Muscle of leg (tissue), 11 donors: ENCODE measurements around the gene HNF1B. TPM values are rescaled to one million over a fixed set of nuclear protein-coding genes. Genes with fewer than 3 reads are reported as not detected.

ENCODE experiments used
- DNase-seq: peaks from one replicate; pipeline ENCODE4 v3.0.0; 2013
- H3K27ac ChIP-seq: one replicate; pipeline ENCODE4 v1.5.1; 2013; ENCODE audit warnings: mild to moderate bottlenecking, low read length, control low read depth
- H3K27me3 ChIP-seq: one replicate; pipeline ENCODE4 v1.6.1; 2013; ENCODE audit warnings: low read length; ENCODE audit not compliant: control insufficient read depth, insufficient read depth
- H3K36me3 ChIP-seq: one replicate; pipeline ENCODE4 v1.6.1; 2013; ENCODE audit warnings: low read length; ENCODE audit not compliant: control insufficient read depth, insufficient read depth
- H3K4me1 ChIP-seq: one replicate; pipeline ENCODE4 v1.6.1; 2013; ENCODE audit warnings: low read length; ENCODE audit not compliant: control insufficient read depth, insufficient read depth
- H3K4me3 ChIP-seq: one replicate; pipeline ENCODE4 v1.5.1; 2013; ENCODE audit warnings: low read length, control low read depth
- H3K9me3 ChIP-seq: replicated peaks from 2 replicates; pipeline ENCODE4 v1.6.1; 2013; ENCODE audit warnings: low read depth, low read length; ENCODE audit not compliant: control insufficient read depth
- WGBS: methylation state at CpG from one replicate; pipeline ENCODE4 v1.1.5; 2013; ENCODE audit warnings: missing lambda C conversion rate; ENCODE audit not compliant: insufficient coverage; 5-methylcytosine and 5-hydroxymethylcytosine counted together
- polyA plus RNA-seq, 8 donors: library from polyadenylated mRNA; unstranded; fragments of 120-200 nt; gene quantifications; one replicate each; pipeline versions ENCODE4 v1.2.1 to v1.2.3, GENCODE V29; 2013; ENCODE audit warnings: inconsistent platforms in 1 of 8, low replicate concordance in 1 of 8; ENCODE audit not compliant: insufficient read length in 8 of 8, insufficient read depth in 1 of 8
- total RNA-seq: library from RNA; stranded (reverse); fragments of 120-200 nt; gene quantifications from one replicate; pipeline ENCODE4 v1.2.4, GENCODE V29; 2013

Gene HNF1B
- total and polyA plus RNA-seq, 9 donors, result 0.09 to 2.4 (median 0.23) TPM; not detected in 6

DNA sequence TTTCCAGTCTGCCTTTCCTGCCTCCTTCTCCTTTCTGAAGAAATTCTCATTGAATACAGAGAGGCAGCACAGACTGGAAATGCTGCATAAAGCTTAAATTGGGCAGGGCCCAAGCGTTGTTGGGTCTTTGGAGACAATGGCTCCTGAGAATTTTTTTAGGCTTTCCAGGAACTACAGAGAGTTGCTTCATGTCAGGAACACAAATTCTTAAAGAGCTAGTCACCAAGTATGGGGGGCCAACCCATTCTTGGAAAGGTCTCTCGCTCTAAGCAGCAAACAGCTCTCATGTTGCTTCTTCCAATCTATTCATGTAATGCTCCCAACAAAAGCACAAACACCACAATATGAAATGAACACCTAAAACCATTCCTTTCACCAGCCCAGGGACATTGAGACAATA lies 6.9 kb downstream of the HNF1B start:
- Histone ChIP-seq H3K4me3 (no peak overlapping the region), H3K27ac (no peak overlapping the region), H3K9me3 (no peaks in the 10 kb centered on the region), H3K36me3 (no peaks in the 10 kb centered on the region), H3K27me3 (peaks cover 68% of the 10 kb centered on the region), H3K4me1 (peaks cover 7% of the 10 kb centered on the region)
- WGBS, result no CpG with 5 or more reads among the region's 2 CpGs
- peak; percentile 27 for DNase-seq

DNA sequence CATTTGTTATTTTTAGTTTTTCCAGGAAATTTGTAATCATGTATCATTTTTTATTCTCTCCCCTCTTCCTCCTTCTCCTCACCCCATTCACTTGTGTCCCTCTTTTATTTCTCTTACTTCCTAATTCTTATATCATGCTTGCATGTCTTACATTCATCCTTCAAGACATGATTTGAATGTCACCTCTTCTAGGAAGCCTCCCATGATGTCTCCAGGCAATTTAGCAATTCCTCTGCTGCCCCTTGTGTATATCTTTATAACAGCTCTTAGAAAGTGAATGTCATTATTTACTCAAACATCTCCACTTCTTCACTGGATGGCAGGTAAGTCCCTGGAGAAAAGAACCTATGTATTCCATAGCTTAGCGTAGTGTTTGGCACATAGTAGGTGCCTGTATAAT lies 7.8 kb downstream of the HNF1B start:
- Histone ChIP-seq H3K27me3 (peaks cover 59% of the 10 kb centered on the region), H3K27ac (no peak overlapping the region), H3K4me1 (peaks cover 3% of the 10 kb centered on the region), H3K36me3 (no peaks in the 10 kb centered on the region), H3K9me3 (no peaks in the 10 kb centered on the region), H3K4me3 (no peak overlapping the region)
- WGBS, result no CpG with 5 or more reads among the region's 1 CpG
- no peak for DNase-seq

DNA sequence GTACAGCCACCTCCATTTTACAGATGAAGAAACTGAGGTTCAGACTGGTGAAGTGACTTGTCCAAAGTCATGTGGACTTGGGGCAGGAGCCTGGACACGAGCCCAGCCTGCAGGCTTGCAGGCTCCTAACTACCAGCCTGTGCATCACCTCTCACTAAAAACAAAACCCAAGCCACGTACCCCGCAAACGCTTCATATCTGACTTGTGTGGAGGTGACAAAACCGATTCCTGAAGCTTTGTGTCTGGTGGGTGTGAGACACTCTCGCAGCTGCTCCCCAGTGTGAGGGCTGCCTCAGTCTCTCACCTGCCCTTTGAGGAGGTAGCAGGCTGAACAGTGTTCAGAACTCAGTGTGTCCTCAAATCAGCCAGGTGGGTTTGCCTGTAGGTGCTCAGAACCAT lies 8.4 kb downstream of the HNF1B start:
- Histone ChIP-seq H3K4me3 (no peak overlapping the region), H3K36me3 (no peaks in the 10 kb centered on the region), H3K4me1 (no peaks in the 10 kb centered on the region), H3K9me3 (no peaks in the 10 kb centered on the region), H3K27me3 (peaks cover 53% of the 10 kb centered on the region), H3K27ac (no peak overlapping the region)
- DNase-seq, result no peak
- WGBS, result 64% methylated on average over 2 of the region's 6 CpGs

DNA sequence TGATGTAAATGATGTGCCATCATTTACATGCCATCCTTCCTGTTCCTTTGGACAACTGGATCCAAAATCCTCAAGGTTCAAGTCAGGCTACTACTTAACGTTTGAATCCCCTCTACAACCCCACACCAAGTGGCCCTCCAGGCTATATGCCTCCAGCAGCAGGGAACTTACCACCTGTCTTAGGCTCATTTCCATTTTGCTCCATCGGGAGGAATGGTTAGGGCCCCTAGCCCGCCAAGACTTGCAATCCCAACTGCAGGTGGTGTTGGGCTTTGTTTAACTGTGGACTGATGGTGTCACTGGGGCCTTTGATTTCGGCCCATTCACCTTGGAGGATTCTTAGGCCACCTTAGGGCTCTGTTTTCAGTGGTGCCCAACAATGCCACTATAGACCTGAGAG lies 9.7 kb downstream of the HNF1B start:
- 6% methylated on average over 2 of the region's 4 CpGs for WGBS
- Histone ChIP-seq H3K4me1 (peaks cover 2% of the 10 kb centered on the region), H3K36me3 (no peaks in the 10 kb centered on the region), H3K27me3 (peaks cover 49% of the 10 kb centered on the region), H3K4me3 (no peak overlapping the region), H3K27ac (no peak overlapping the region), H3K9me3 (no peaks in the 10 kb centered on the region)
- DNase-seq, result no peak

DNA sequence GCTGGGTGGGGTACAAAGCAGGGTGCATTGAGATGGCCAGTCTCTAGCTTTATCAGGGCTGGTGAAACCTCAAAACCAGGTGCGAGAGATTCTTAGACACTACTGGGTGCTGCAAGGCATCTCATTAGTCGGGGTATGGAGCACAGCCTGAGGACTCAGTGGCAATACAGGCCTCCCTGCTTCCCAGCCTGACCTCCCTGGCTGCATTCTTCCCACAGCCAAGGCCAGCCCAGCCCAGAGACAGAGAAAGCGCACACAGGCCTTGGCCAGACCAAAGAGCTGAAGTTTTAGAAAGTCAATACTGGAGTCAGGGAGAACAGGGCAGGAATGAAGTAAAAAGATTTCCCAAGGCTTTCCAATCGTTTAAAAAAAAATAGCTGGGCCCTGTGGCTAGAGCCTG lies 12.5 kb downstream of the HNF1B start:
- no peaks in the 10 kb centered on the region for H3K9me3 ChIP-seq
- no peak overlapping the region for H3K27ac ChIP-seq
- H3K36me3 ChIP-seq, result no peaks in the 10 kb centered on the region
- no peak for DNase-seq
- peaks cover 3% of the 10 kb centered on the region for H3K4me1 ChIP-seq
- H3K27me3 ChIP-seq, result peaks cover 26% of the 10 kb centered on the region
- no peak overlapping the region for H3K4me3 ChIP-seq
- 82% methylated on average over 4 of the region's 4 CpGs for WGBS

DNA sequence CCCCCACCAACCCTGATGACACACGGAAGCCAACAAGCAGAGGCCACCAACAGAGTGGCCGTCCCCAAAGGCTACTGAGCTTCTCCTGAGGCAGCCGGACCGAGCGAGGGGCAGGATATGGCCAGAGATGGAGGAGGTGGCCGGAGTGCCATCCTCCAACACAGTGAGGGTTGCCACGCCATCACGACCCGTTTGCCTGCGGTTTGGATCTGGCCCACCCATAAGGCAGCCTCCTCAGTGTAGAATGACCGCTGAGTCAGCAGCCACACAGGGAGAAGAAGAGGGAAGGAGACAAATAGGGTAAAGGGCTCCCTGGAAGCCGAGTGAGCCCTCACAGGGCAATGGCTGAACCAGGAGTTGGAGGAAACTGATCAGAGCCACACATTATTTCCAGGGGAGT lies 13.8 kb downstream of the HNF1B start:
- WGBS, result 72% methylated on average over 2 of the region's 12 CpGs
- H3K4me1 ChIP-seq, result peaks cover 3% of the 10 kb centered on the region
- H3K9me3 ChIP-seq, result no peaks in the 10 kb centered on the region
- peaks cover 19% of the 10 kb centered on the region for H3K27me3 ChIP-seq
- no peaks in the 10 kb centered on the region for H3K36me3 ChIP-seq
- H3K27ac ChIP-seq, result no peak overlapping the region
- no peak for DNase-seq
- H3K4me3 ChIP-seq, result no peak overlapping the region

DNA sequence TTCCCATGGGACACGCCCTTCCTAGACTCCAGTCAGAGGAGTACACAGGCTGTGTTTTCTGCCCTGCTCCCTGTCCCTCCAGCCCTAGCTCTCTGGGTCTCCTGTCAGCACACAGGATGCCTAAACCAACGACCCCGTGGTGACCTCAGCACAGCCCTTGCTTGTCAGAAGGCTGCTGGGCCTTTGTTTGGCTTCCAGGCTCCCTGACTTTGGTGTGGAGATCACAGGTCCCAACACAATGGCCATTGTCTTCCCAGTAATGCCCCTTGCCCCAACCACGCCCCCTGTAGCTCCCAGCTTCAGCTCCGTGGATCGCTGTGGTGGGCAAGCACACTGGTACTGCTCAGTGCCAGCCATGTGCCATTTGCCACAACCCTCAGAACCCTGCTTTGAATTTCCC lies 15.0 kb downstream of the HNF1B start:
- H3K27me3 ChIP-seq, result peaks cover 16% of the 10 kb centered on the region
- H3K4me3 ChIP-seq, result no peak overlapping the region
- DNase-seq, result no peak
- 51% methylated on average over 6 of the region's 6 CpGs for WGBS
- H3K4me1 ChIP-seq, result peaks cover 3% of the 10 kb centered on the region
- no peak overlapping the region for H3K27ac ChIP-seq
- no peaks in the 10 kb centered on the region for H3K36me3 ChIP-seq
- H3K9me3 ChIP-seq, result no peaks in the 10 kb centered on the region

DNA sequence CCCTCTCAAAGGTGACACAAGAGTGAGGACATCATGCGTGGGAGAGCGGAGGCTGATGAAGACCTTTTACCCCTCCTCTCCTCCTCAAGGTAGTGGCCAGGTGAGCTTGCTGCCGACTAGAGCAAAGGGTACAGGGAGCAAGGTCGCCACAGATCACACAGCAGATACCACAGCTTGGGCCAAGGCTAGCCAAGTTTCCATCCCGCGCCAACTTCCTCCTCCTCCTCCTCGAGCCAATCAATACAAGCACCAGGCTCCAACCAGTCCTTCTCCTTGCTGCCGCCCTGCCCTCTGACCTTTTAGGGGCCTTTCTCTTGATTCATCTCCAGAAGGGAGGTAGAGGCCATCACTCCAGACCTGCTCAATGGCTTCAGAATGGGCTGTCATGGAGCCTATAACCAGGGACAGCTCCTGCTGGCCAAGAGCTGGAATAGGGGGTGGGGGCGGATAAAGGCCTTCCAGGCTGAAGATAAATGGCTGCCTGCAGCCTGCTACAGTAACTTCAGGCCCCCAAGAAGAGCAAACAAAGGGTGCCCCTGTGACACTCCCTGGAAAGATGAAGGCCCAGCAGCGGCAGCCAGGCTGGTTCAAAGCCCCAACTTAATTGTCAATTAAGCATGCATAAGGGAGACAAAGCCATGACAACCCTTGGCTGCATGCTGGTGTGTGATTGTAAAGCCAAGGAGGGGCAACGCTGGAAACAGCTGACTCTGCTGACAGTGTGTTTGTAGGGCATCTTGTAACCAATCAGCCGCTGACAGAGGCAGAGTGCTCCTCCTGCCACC lies 17.8 kb downstream of the HNF1B start:
- WGBS, result 62% methylated on average over 9 of the region's 12 CpGs

DNA sequence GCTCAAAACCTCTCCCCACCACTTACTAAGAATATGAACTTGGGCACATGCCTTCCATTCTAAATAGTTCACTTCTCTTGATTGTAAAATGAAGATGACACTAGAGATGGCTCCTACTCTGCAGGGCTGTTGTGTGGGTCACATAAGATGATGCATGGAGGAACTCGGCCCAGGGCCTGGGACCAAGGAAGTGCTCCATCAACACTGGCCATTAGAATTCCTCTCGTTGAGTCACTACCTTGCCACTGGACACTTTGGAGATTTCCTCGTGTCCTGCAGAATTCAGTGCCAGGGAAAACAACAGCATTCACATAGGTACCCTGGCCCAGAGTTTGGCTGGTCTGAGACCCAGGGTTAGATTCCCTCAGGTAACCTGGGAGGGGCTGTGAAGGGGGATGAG lies 18.6 kb downstream of the HNF1B start:
- H3K27ac ChIP-seq, result no peak overlapping the region
- no peaks in the 10 kb centered on the region for H3K36me3 ChIP-seq
- WGBS, result 73% methylated on average over 2 of the region's 3 CpGs

More for the DNA sequence above, 17.8 kb downstream of the HNF1B start:
- Histone ChIP-seq H3K27me3 (peaks cover 12% of the 10 kb centered on the region), H3K9me3 (no peaks in the 10 kb centered on the region), H3K4me1 (peaks cover 3% of the 10 kb centered on the region), H3K27ac (no peak overlapping the region), H3K36me3 (no peaks in the 10 kb centered on the region), H3K4me3 (no peak overlapping the region)
- DNase-seq, result no peak

DNA sequence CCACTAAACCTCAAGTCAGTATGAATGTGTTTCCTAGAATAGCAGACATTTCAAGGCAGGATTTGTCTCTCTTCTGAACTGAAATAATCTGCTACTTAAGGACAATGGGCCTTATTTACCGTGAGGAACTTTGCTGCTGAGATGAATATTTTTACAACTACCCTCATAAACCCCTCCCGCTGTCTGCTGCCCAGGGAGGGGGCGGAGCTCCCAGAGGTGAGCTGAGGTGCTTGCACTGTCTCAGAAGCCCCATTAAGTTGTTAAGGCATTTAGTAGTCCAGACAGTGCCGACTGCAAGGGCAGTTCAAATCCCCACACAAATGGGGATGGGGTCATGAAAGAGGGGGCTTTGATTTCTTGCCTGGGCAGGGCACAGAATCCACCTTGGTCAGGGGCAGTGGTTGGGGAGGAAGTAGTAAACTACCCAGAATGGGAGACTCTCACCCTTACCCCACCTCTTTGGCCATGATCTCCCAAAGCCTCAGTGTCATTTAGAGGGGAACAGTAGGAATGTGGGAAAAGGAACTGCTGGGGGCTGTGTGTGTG lies 19.2 kb downstream of the HNF1B start:
- H3K27me3 ChIP-seq, result peaks cover 14% of the 10 kb centered on the region
- DNase-seq, result no peak
- H3K4me3 ChIP-seq, result no peak overlapping the region
- peaks cover 3% of the 10 kb centered on the region for H3K4me1 ChIP-seq
- no peaks in the 10 kb centered on the region for H3K9me3 ChIP-seq
- H3K27ac ChIP-seq, result no peak overlapping the region
- no peaks in the 10 kb centered on the region for H3K36me3 ChIP-seq
- no CpG with 5 or more reads among the region's 4 CpGs for WGBS

More for the DNA sequence above, 18.6 kb downstream of the HNF1B start:
- DNase-seq, result no peak
- no peaks in the 10 kb centered on the region for H3K9me3 ChIP-seq
- peaks cover 3% of the 10 kb centered on the region for H3K4me1 ChIP-seq
- no peak overlapping the region for H3K4me3 ChIP-seq
- H3K27me3 ChIP-seq, result peaks cover 14% of the 10 kb centered on the region
